HCT116 (cell line): ENCODE results near the gene OTUD3.

Source experiments
- CBX3 ChIP-seq: IDR thresholded peaks from 2 replicates; pipeline ENCODE4 v1.6.1; 2012; ENCODE audit warnings: low read depth
- ELF1 ChIP-seq: IDR thresholded peaks from 2 replicates; pipeline ENCODE4 v1.6.1; 2012; ENCODE audit warnings: low read depth, borderline replicate concordance
- EZH2 ChIP-seq: fragments of 200-600 bp; sonication (generic); IDR thresholded peaks from 2 replicates; pipeline ENCODE4 v1.6.1; 2017; ENCODE audit warnings: antibody characterized with exemption, mixed run types
- EZH2phosphoT487 ChIP-seq: fragments of 200-600 bp; IDR thresholded peaks from 2 replicates; pipeline ENCODE4 v1.6.1; 2018; ENCODE audit warnings: antibody characterized with exemption, borderline replicate concordance
- POLR2A ChIP-seq: IDR thresholded peaks from 2 replicates; pipeline ENCODE4 v1.7.0; 2011; ENCODE audit warnings: borderline replicate concordance; ENCODE audit not compliant: insufficient read depth, insufficient read length; ENCODE audit errors: extremely low read depth
- POLR2AphosphoS5 ChIP-seq: IDR thresholded peaks from 2 replicates; pipeline ENCODE4 v1.6.1; 2011; ENCODE audit warnings: mild to moderate bottlenecking, low read depth, low read length, moderate library complexity
- YY1 ChIP-seq: IDR thresholded peaks from 2 replicates; pipeline ENCODE4 v1.6.1; 2011; ENCODE audit warnings: low read length, low read depth, moderate library complexity, mild to moderate bottlenecking; ENCODE audit not compliant: insufficient replicate concordance; ENCODE audit errors: extremely low read depth
- ZFX ChIP-seq: fragments of 450-650 bp; IDR thresholded peaks from 2 replicates; pipeline ENCODE4 v1.6.1; 2017
- ZNF274 ChIP-seq: fragments of 200-500 bp; sonication (Bioruptor generic); IDR thresholded peaks from 2 replicates; pipeline ENCODE4 v1.6.1; 2014; ENCODE audit warnings: mild to moderate bottlenecking, low read depth, low read length, inconsistent platforms
- TF ChIP-seq, protein P1 (sequence below), 3 experiments: fragments of 200-600 bp in 1 of 3; sonication (generic) in 1 of 3; IDR thresholded peaks in 2 of 3; conservative IDR thresholded peaks in 1 of 3; 2 replicates each; pipeline ENCODE4 v1.5.1; 2012 to 2017; ENCODE audit warnings: low read depth in 2 of 3, low read length in 2 of 3, antibody characterized with exemption in 1 of 3, borderline replicate concordance in 1 of 3, control low read depth in 1 of 3, mild to moderate bottlenecking in 1 of 3, mixed read lengths in 1 of 3, mixed run types in 1 of 3, moderate library complexity in 1 of 3; ENCODE audit not compliant: insufficient read depth in 1 of 3
- TF ChIP-seq, protein P2 (sequence below): IDR thresholded peaks from 2 replicates; pipeline ENCODE4 v1.6.1; 2011; ENCODE audit warnings: mild to moderate bottlenecking, low read length, moderate library complexity; ENCODE audit not compliant: insufficient replicate concordance; ENCODE audit errors: extremely low read depth
- TF ChIP-seq, protein P3 (sequence below): IDR thresholded peaks from 2 replicates; pipeline ENCODE4 v1.6.1; 2012

- TF ChIP-seq, protein P1, sequence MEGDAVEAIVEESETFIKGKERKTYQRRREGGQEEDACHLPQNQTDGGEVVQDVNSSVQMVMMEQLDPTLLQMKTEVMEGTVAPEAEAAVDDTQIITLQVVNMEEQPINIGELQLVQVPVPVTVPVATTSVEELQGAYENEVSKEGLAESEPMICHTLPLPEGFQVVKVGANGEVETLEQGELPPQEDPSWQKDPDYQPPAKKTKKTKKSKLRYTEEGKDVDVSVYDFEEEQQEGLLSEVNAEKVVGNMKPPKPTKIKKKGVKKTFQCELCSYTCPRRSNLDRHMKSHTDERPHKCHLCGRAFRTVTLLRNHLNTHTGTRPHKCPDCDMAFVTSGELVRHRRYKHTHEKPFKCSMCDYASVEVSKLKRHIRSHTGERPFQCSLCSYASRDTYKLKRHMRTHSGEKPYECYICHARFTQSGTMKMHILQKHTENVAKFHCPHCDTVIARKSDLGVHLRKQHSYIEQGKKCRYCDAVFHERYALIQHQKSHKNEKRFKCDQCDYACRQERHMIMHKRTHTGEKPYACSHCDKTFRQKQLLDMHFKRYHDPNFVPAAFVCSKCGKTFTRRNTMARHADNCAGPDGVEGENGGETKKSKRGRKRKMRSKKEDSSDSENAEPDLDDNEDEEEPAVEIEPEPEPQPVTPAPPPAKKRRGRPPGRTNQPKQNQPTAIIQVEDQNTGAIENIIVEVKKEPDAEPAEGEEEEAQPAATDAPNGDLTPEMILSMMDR (IDR thresholded peaks at IDR 0.05 in 2 of 3, conservative IDR thresholded peaks at IDR 0.05 in 1 of 3; ENCODE audit: borderline replicate concordance in 1 of 3, insufficient read depth in 1 of 3, low read depth in 2 of 3, low read length in 2 of 3): no peak
- TF ChIP-seq CBX3 (no peak), POLR2A (no peak), ZFX (no peak), ELF1 (no peak), EZH2 (no peak), ZNF274 (no peak), YY1 (no peak), EZH2phosphoT487 (no peak), POLR2AphosphoS5 (no peak)
- TF ChIP-seq, protein P2, sequence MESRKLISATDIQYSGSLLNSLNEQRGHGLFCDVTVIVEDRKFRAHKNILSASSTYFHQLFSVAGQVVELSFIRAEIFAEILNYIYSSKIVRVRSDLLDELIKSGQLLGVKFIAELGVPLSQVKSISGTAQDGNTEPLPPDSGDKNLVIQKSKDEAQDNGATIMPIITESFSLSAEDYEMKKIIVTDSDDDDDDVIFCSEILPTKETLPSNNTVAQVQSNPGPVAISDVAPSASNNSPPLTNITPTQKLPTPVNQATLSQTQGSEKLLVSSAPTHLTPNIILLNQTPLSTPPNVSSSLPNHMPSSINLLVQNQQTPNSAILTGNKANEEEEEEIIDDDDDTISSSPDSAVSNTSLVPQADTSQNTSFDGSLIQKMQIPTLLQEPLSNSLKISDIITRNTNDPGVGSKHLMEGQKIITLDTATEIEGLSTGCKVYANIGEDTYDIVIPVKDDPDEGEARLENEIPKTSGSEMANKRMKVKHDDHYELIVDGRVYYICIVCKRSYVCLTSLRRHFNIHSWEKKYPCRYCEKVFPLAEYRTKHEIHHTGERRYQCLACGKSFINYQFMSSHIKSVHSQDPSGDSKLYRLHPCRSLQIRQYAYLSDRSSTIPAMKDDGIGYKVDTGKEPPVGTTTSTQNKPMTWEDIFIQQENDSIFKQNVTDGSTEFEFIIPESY: no peak
- TF ChIP-seq, protein P3, sequence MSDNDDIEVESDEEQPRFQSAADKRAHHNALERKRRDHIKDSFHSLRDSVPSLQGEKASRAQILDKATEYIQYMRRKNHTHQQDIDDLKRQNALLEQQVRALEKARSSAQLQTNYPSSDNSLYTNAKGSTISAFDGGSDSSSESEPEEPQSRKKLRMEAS: no peak
Observed at GRCh38 chr1:19861842-19862530, 20.2 kb upstream of the OTUD3 start.
